NCI-H1105 (cell line): ENCODE measurements around the gene FRG2B.
"Not testable (repeated sequence)": the region's sequence is repeated elsewhere in the genome, so short reads cannot be mapped to it uniquely, and the experiment has no call there.

Experiments
- DNase-seq: peaks from one replicate; lab custom pipeline; 2025; lab: John Stamatoyannopoulos, UW

Gene FRG2B

DNA sequence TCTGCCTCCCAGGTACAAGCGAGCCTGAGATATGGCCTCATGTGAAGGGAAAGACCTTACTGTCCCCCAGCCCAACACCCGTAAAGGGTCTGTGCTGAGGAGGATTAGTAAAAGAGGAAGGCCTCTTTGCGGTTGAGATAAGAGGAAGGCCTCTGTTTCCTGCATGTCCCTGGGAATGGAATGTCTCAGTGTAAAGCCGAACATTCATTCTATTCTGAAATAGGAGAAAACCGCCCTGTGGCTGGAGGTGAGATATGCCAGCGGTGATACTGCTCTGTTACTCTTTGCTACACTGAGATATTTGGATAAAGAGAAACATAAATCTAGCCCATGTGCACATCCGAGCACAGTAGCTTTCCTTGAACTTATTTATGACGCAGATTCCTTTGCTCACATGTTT, 26.7 kb downstream of the FRG2B start:
- DNase-seq = not testable (repeated sequence)

GRCh38 chr10:133592716-133593115, 33.9 kb downstream of the FRG2B start:
- no peak for DNase-seq

GRCh38 chr10:133590970-133591359, 35.6 kb downstream of the FRG2B start:
- DNase-seq = no peak

- no peak for DNase-seq
Measured at GRCh38 chr10:133590226-133590969, 36.2 kb downstream of the FRG2B start.

- DNase-seq = not testable (repeated sequence)
Measured at GRCh38 chr10:133577037-133577436, 49.6 kb downstream of the FRG2B start.
